HCT116 (cell line): Measurements from ENCODE around the gene VAPA. TPM values are rescaled to one million over a fixed set of nuclear protein-coding genes. Genes with fewer than 3 reads are reported as not detected.

Experiments used
- ATAC-seq: fragments of 200-7000 bp; cut with Tn5 transposase; 2 replicates; pipeline ENCODE4 v1.9.1; 2020; ENCODE audit warnings: mild to moderate bottlenecking, moderate library complexity
- BruUV-seq: library from RNA; stranded (reverse); fragments of 400-500 nt; replicated peaks from 2 replicates; lab custom pipeline; 2021; lab: Mats Ljungman, UMichigan
- CTCF ChIA-PET: fragments of 300-600 bp; sonication (Branson Sonifier 250); formaldehyde crosslinking; loops from one replicate; lab custom pipeline; 2021; ENCODE audit warnings: antibody characterized with exemption; lab: Charles Lee
- POLR2A ChIA-PET: fragments of 300-600, 350-600 bp; sonication (Branson Sonifier 250); formaldehyde crosslinking; loops from one replicate; lab custom pipeline; 2021; ENCODE audit warnings: antibody characterized with exemption; lab: Charles Lee
- RAD21 ChIA-PET, 2 experiments: fragments of 300-600 bp; sonication (Branson Sonifier 250); formaldehyde crosslinking; loops; one replicate each; lab custom pipeline; 2023; ENCODE audit warnings: low total read pairs in 2 of 2; ENCODE audit not compliant: uncharacterized antibody in 2 of 2, unreplicated experiment in 2 of 2, low non-redundant PET in 1 of 2; lab: Charles Lee
- DNase-seq: peaks from one replicate; pipeline ENCODE4 v3.0.0-alpha.2; 2010; ENCODE audit warnings: low read depth, low spot score
- H2AFZ ChIP-seq: fragments of 200-600 bp; shearing (Covaris generic), sonication (generic); 2 replicates; pipeline ENCODE4 v1.6.1; 2017; ENCODE audit warnings: low read depth, mixed run types, mixed read lengths, antibody characterized with exemption, low read length; ENCODE audit not compliant: poor library complexity, severe bottlenecking
- H3K27ac ChIP-seq: 2 replicates; pipeline ENCODE4 v1.5.1; 2012; ENCODE audit warnings: low read depth, low read length
- H3K27me3 ChIP-seq: fragments of 200-600 bp; sonication (generic); 2 replicates; pipeline ENCODE4 v1.6.1; 2016; ENCODE audit warnings: mixed run types, low read length, mixed read lengths; ENCODE audit not compliant: insufficient read depth
- H3K36me3 ChIP-seq, 2 experiments: fragments of 200-500 bp in 1 of 2; fragments of 200-600 bp in 1 of 2; sonication (Bioruptor generic) in 1 of 2; sonication (generic) in 1 of 2; 2 replicates each; pipeline versions ENCODE4 v1.5.1 to v1.6.1; 2014 to 2016; ENCODE audit warnings: low read length in 2 of 2, inconsistent platforms in 1 of 2, mixed read lengths in 1 of 2, mixed run types in 1 of 2; ENCODE audit not compliant: insufficient read depth in 2 of 2, control insufficient read depth in 1 of 2
- H3K4me1 ChIP-seq, 2 experiments: fragments of 200-600 bp in 1 of 2; sonication (generic) in 1 of 2; 2 replicates each; pipeline versions ENCODE4 v1.5.1 to v1.6.1; 2012 to 2017; ENCODE audit warnings: low read length in 2 of 2, inconsistent platforms in 1 of 2, mild to moderate bottlenecking in 1 of 2, mixed read lengths in 1 of 2, mixed run types in 1 of 2, moderate library complexity in 1 of 2; ENCODE audit not compliant: insufficient read depth in 2 of 2, control insufficient read depth in 1 of 2
- H3K4me2 ChIP-seq: fragments of 200-600 bp; sonication (generic); 2 replicates; pipeline ENCODE4 v1.6.1; 2017; ENCODE audit warnings: mixed run types, low read length, mixed read lengths
- H3K4me3 ChIP-seq, 2 experiments: fragments of 200-600 bp in 1 of 2; sonication (generic) in 1 of 2; replicated peaks in 1 of 2; 2 replicates each; pipeline ENCODE4 v1.5.1; 2011 to 2016; ENCODE audit warnings: low read length in 2 of 2, control low read depth in 1 of 2, low read depth in 1 of 2, mild to moderate bottlenecking in 1 of 2, mixed read lengths in 1 of 2, mixed run types in 1 of 2
- H3K79me2 ChIP-seq: fragments of 200-600 bp; sonication (generic); 2 replicates; pipeline ENCODE4 v1.6.1; 2017; ENCODE audit warnings: mild to moderate bottlenecking, mixed run types, low read length, moderate library complexity, mixed read lengths; ENCODE audit not compliant: insufficient read depth
- H3K9ac ChIP-seq: fragments of 200-600 bp; sonication (generic); 2 replicates; pipeline ENCODE4 v1.6.1; 2016; ENCODE audit warnings: low read length, mixed read lengths
- H3K9me2 ChIP-seq: fragments of 200-600 bp; sonication (generic), shearing (Covaris generic); 2 replicates; pipeline ENCODE4 v1.6.1; 2017; ENCODE audit warnings: mixed run types, mild to moderate bottlenecking, moderate library complexity; ENCODE audit not compliant: insufficient read depth
- H3K9me3 ChIP-seq, 2 experiments: fragments of 200-500 bp in 1 of 2; fragments of 200-600 bp in 1 of 2; sonication (Bioruptor generic) in 1 of 2; sonication (generic) in 1 of 2; 2 replicates each; pipeline ENCODE4 v1.6.1; 2014 to 2017; ENCODE audit warnings: low read length in 2 of 2, mixed read lengths in 2 of 2, inconsistent platforms in 1 of 2, low read depth in 1 of 2, mild to moderate bottlenecking in 1 of 2, mixed run types in 1 of 2, moderate library complexity in 1 of 2; ENCODE audit not compliant: control insufficient read depth in 1 of 2, insufficient read depth in 1 of 2
- H4K20me1 ChIP-seq: fragments of 200-600 bp; sonication (generic), shearing (Covaris generic); 2 replicates; pipeline ENCODE4 v1.6.1; 2017; ENCODE audit warnings: mixed run types, mild to moderate bottlenecking, moderate library complexity; ENCODE audit not compliant: insufficient read depth
- ATF3 ChIP-seq: IDR thresholded peaks from 2 replicates; pipeline ENCODE4 v1.6.1; 2012
- CBX3 ChIP-seq: IDR thresholded peaks from 2 replicates; pipeline ENCODE4 v1.6.1; 2012; ENCODE audit warnings: low read depth
- CTCF ChIP-seq, 3 experiments: fragments of 200-600 bp in 1 of 3; sonication (generic) in 1 of 3; IDR thresholded peaks in 2 of 3; conservative IDR thresholded peaks in 1 of 3; 2 replicates each; pipeline ENCODE4 v1.5.1; 2012 to 2017; ENCODE audit warnings: low read depth in 2 of 3, low read length in 2 of 3, antibody characterized with exemption in 1 of 3, borderline replicate concordance in 1 of 3, control low read depth in 1 of 3, mild to moderate bottlenecking in 1 of 3, mixed read lengths in 1 of 3, mixed run types in 1 of 3, moderate library complexity in 1 of 3; ENCODE audit not compliant: insufficient read depth in 1 of 3
- EGR1 ChIP-seq: IDR thresholded peaks from 2 replicates; pipeline ENCODE4 v1.6.1; 2012; ENCODE audit warnings: low read depth
- ELF1 ChIP-seq: IDR thresholded peaks from 2 replicates; pipeline ENCODE4 v1.6.1; 2012; ENCODE audit warnings: low read depth, borderline replicate concordance
- EZH2 ChIP-seq: fragments of 200-600 bp; sonication (generic); IDR thresholded peaks from 2 replicates; pipeline ENCODE4 v1.6.1; 2017; ENCODE audit warnings: antibody characterized with exemption, mixed run types
- FOSL1 ChIP-seq: IDR thresholded peaks from 2 replicates; pipeline ENCODE4 v1.6.1; 2012; ENCODE audit warnings: low read depth
- JUND ChIP-seq: IDR thresholded peaks from 2 replicates; pipeline ENCODE4 v1.6.1; 2012
- MAX ChIP-seq: IDR thresholded peaks from 2 replicates; pipeline ENCODE4 v1.6.1; 2012
- POLR2A ChIP-seq: IDR thresholded peaks from 2 replicates; pipeline ENCODE4 v1.7.0; 2011; ENCODE audit warnings: borderline replicate concordance; ENCODE audit not compliant: insufficient read depth, insufficient read length; ENCODE audit errors: extremely low read depth
- POLR2AphosphoS5 ChIP-seq: IDR thresholded peaks from 2 replicates; pipeline ENCODE4 v1.6.1; 2011; ENCODE audit warnings: mild to moderate bottlenecking, low read depth, low read length, moderate library complexity
- REST ChIP-seq: IDR thresholded peaks from 2 replicates; pipeline ENCODE4 v1.6.1; 2012; ENCODE audit warnings: low read depth
- SIN3A ChIP-seq: IDR thresholded peaks from 2 replicates; pipeline ENCODE4 v1.6.1; 2012; ENCODE audit warnings: low read depth
- SP1 ChIP-seq: IDR thresholded peaks from 2 replicates; pipeline ENCODE4 v1.6.1; 2012; ENCODE audit warnings: low read depth
- TCF7L2 ChIP-seq: IDR thresholded peaks from 2 replicates; pipeline ENCODE4 v1.7.0; 2011; ENCODE audit warnings: borderline replicate concordance, inconsistent platforms; ENCODE audit not compliant: insufficient read depth, insufficient read length; ENCODE audit errors: extremely low read depth
- YY1 ChIP-seq: IDR thresholded peaks from 2 replicates; pipeline ENCODE4 v1.6.1; 2011; ENCODE audit warnings: low read length, low read depth, moderate library complexity, mild to moderate bottlenecking; ENCODE audit not compliant: insufficient replicate concordance; ENCODE audit errors: extremely low read depth
- ZBTB33 ChIP-seq: IDR thresholded peaks from 2 replicates; pipeline ENCODE4 v1.6.1; 2011; ENCODE audit warnings: mild to moderate bottlenecking, low read length, moderate library complexity; ENCODE audit not compliant: insufficient replicate concordance; ENCODE audit errors: extremely low read depth
- ZFX ChIP-seq: fragments of 450-650 bp; IDR thresholded peaks from 2 replicates; pipeline ENCODE4 v1.6.1; 2017
- ZNF274 ChIP-seq: fragments of 200-500 bp; sonication (Bioruptor generic); IDR thresholded peaks from 2 replicates; pipeline ENCODE4 v1.6.1; 2014; ENCODE audit warnings: mild to moderate bottlenecking, low read depth, low read length, inconsistent platforms
- intact Hi-C: fragments of 100-400 bp; cut with micrococcal nuclease; formaldehyde crosslinking; loops from 2 replicates; pipeline ENCODE4 v1.10.0; 2022
- total RNA-seq: library from RNA; stranded (reverse); gene quantifications from one replicate; pipeline ENCODE4 v1.2.1, GENCODE V29; 2021; ENCODE audit not compliant: unreplicated experiment

The VAPA gene
- total RNA-seq, 1 experiment from 2014 or later, result 295 TPM

- Histone ChIP-seq H3K36me3 (no peaks in the 10 kb centered on the region), H3K9me3 (no peaks in the 10 kb centered on the region), H3K4me1 (peaks cover 29 to 69% of the 10 kb centered on the region in 2 experiments), H4K20me1 (no peaks in the 10 kb centered on the region), H3K4me2 (no peak overlapping the region), H3K79me2 (no peaks in the 10 kb centered on the region), H3K9me2 (no peaks in the 10 kb centered on the region), H3K27ac (no peak overlapping the region), H3K9ac (no peak overlapping the region), H2AFZ (no peak overlapping the region)
- no peak for DNase-seq
- ChIA-PET POLR2A (no interaction called here), CTCF (no interaction called here), RAD21 (no interaction called here)
- intact Hi-C loops, result no loop called here
- BruUV-seq, result no TSS peak
- no peak for ATAC-seq
- TF ChIP-seq JUND, result no peak
- no peak for TF ChIP-seq ELF1
- no peak for TF ChIP-seq POLR2A
- no peak for TF ChIP-seq EGR1
- no peak for TF ChIP-seq TCF7L2
- TF ChIP-seq YY1, result no peak
- no peak for TF ChIP-seq CBX3
- no peak for TF ChIP-seq MAX
- TF ChIP-seq ZBTB33, result no peak
- no peak for TF ChIP-seq SIN3A
- TF ChIP-seq ZFX, result no peak; the same call in 1 of the 2 replicates
- no peak for TF ChIP-seq ZNF274
- TF ChIP-seq EZH2, result no peak
- no peak for TF ChIP-seq REST
- TF ChIP-seq POLR2AphosphoS5, result no peak
- no peak for TF ChIP-seq FOSL1
- TF ChIP-seq CTCF (IDR thresholded peaks at IDR 0.05 in 2 of 3, conservative IDR thresholded peaks at IDR 0.05 in 1 of 3; ENCODE audit: borderline replicate concordance in 1 of 3, insufficient read depth in 1 of 3, low read depth in 2 of 3, low read length in 2 of 3), result no peak
- no peak for TF ChIP-seq SP1
- no peak for TF ChIP-seq ATF3
- TF ChIP-seq, all 23 proteins: peak for 0
- no peak overlapping the region for H3K4me3 ChIP-seq
- no peaks in the 10 kb centered on the region for H3K27me3 ChIP-seq
These were observed 19.3 kb upstream of the VAPA start for GRCh38 chr18:9894454-9895068.
